ENCODE data around the gene USP34. TPM values are rescaled to one million over a fixed set of nuclear protein-coding genes. Genes with fewer than 3 reads are reported as not detected.

USP34 gene
- total and polyA plus RNA-seq, 4 donors = 13.4 to 82.7 (median 51.1) TPM

DNA sequence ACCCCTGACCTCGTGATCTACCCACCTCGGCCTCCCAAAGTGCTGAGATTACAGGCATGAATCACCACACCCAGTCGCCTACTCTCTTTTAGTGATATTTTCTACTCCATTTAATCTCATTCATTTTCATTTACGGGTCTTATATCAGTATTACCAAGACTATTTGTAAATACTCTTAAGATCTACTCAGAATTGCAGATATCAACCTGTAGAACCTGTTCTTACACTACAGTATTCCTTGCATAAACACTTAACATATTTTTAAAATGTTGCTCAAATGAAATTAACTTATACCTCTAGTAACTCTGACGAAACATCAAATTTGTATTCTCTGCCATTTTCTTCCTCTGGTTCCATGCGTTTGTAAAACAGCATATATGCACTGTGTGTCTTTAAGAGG is 229.6 kb downstream of the USP34 start:
- Histone ChIP-seq H3K27ac (ENCODE audit: low read depth in 1 of 2, low read length in 2 of 2) (no peak overlapping the region), H3K36me3 (ENCODE audit: control insufficient read depth in 4 of 4, insufficient read depth in 3 of 4, low read depth in 1 of 4, low read length in 3 of 4) (peaks cover 0 to 17% (median 11%) of the 10 kb centered on the region in 4 donors), H3K27me3 (ENCODE audit: control insufficient read depth in 4 of 4, insufficient read depth in 4 of 4, low read length in 3 of 4) (no peaks in the 10 kb centered on the region), H3K9me3 (ENCODE audit: control insufficient read depth in 4 of 4, low read length in 3 of 4) (no peaks in the 10 kb centered on the region), H3K9ac (ENCODE audit: low read depth in 1 of 2, low read length in 2 of 2) (no peak overlapping the region), H3K4me3 (ENCODE audit: low read depth in 1 of 3, low read length in 3 of 3) (no peak overlapping the region), H3K4me1 (ENCODE audit: control insufficient read depth in 4 of 4, insufficient read depth in 4 of 4, low read length in 3 of 4) (no peaks in the 10 kb centered on the region)
- TF ChIP-seq GABPA (IDR thresholded peaks at IDR 0.05 in 1 of 2, conservative IDR thresholded peaks at IDR 0.05 in 1 of 2) (no peak), FOXA2 (IDR thresholded peaks at IDR 0.05) (no peak), JUND (IDR thresholded peaks at IDR 0.05) (no peak)
- TF ChIP-seq, protein P1, sequence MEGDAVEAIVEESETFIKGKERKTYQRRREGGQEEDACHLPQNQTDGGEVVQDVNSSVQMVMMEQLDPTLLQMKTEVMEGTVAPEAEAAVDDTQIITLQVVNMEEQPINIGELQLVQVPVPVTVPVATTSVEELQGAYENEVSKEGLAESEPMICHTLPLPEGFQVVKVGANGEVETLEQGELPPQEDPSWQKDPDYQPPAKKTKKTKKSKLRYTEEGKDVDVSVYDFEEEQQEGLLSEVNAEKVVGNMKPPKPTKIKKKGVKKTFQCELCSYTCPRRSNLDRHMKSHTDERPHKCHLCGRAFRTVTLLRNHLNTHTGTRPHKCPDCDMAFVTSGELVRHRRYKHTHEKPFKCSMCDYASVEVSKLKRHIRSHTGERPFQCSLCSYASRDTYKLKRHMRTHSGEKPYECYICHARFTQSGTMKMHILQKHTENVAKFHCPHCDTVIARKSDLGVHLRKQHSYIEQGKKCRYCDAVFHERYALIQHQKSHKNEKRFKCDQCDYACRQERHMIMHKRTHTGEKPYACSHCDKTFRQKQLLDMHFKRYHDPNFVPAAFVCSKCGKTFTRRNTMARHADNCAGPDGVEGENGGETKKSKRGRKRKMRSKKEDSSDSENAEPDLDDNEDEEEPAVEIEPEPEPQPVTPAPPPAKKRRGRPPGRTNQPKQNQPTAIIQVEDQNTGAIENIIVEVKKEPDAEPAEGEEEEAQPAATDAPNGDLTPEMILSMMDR (IDR thresholded peaks at IDR 0.05; ENCODE audit: low read depth, low read length, missing input control) = no peak
- WGBS = 96% methylated on average over 6 of the region's 6 CpGs
- no peak for DNase-seq (ENCODE audit: low spot score)

DNA sequence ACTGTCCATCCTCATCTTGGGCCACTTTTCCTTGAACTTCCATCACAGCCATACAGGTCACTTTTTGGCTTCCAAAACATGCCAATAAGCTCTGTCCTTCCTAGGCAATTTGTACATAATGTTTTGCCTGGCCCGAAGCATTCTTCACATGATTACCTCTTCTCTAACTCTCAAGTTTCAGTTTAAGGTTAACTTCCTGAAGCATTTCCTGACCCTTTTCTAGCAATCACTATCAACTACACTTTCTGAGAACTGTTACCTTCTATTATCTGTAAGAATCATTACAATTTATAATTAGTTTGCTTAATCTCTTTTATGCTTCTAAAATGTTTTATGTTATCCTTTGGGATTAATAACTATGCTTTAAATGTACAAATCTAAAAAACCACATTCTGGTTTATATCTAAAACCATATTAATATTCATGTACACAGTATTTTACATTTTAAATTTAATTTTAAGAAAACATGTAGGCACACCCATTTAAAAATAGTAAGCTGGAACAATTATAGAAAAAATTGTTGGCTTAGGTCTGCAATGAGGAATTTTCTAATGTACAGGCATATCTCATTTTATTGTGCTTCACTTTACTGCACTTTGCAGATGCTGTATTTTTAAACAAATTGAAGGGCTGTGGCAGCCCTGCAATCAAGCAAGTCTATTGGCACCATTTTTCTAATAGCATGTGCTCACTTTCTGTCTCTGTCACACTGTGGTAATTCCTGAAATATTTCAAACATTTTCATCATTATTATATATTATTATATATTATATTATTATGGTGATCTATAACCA is 232.5 kb downstream of the USP34 start:
- Histone ChIP-seq H3K9ac (ENCODE audit: low read depth in 1 of 2, low read length in 2 of 2) (no peak overlapping the region), H3K27ac (ENCODE audit: low read depth in 1 of 2, low read length in 2 of 2) (no peak overlapping the region), H3K4me1 (ENCODE audit: control insufficient read depth in 4 of 4, insufficient read depth in 4 of 4, low read length in 3 of 4) (no peaks in the 10 kb centered on the region), H3K9me3 (ENCODE audit: control insufficient read depth in 4 of 4, low read length in 3 of 4) (no peaks in the 10 kb centered on the region), H3K27me3 (ENCODE audit: control insufficient read depth in 4 of 4, insufficient read depth in 4 of 4, low read length in 3 of 4) (no peaks in the 10 kb centered on the region), H3K4me3 (ENCODE audit: low read depth in 1 of 3, low read length in 3 of 3) (no peak overlapping the region), H3K36me3 (ENCODE audit: control insufficient read depth in 4 of 4, insufficient read depth in 3 of 4, low read depth in 1 of 4, low read length in 3 of 4) (peaks cover 2 to 29% (median 17%) of the 10 kb centered on the region in 4 donors)
- no peak for DNase-seq (ENCODE audit: low spot score)
- WGBS = 76% methylated on average over 1 of the region's 1 CpG
- TF ChIP-seq FOXA1 (IDR thresholded peaks at IDR 0.05) = no peak
- TF ChIP-seq YY1 (IDR thresholded peaks at IDR 0.05) = no peak
- TF ChIP-seq, protein P2, sequence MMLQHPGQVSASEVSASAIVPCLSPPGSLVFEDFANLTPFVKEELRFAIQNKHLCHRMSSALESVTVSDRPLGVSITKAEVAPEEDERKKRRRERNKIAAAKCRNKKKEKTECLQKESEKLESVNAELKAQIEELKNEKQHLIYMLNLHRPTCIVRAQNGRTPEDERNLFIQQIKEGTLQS (IDR thresholded peaks at IDR 0.05) = no peak
- no peak for TF ChIP-seq HNF4G (IDR thresholded peaks at IDR 0.05)
- TF ChIP-seq NR2F2 (IDR thresholded peaks at IDR 0.05) = no peak
- TF ChIP-seq EGR1 (IDR thresholded peaks at IDR 0.05; ENCODE audit: low read depth in 2 of 2) = no peak
- no peak for TF ChIP-seq JUND (IDR thresholded peaks at IDR 0.05)
- TF ChIP-seq TAF1 (conservative IDR thresholded peaks at IDR 0.05) = no peak
- TF ChIP-seq, protein P3, sequence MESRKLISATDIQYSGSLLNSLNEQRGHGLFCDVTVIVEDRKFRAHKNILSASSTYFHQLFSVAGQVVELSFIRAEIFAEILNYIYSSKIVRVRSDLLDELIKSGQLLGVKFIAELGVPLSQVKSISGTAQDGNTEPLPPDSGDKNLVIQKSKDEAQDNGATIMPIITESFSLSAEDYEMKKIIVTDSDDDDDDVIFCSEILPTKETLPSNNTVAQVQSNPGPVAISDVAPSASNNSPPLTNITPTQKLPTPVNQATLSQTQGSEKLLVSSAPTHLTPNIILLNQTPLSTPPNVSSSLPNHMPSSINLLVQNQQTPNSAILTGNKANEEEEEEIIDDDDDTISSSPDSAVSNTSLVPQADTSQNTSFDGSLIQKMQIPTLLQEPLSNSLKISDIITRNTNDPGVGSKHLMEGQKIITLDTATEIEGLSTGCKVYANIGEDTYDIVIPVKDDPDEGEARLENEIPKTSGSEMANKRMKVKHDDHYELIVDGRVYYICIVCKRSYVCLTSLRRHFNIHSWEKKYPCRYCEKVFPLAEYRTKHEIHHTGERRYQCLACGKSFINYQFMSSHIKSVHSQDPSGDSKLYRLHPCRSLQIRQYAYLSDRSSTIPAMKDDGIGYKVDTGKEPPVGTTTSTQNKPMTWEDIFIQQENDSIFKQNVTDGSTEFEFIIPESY (IDR thresholded peaks at IDR 0.05) = no peak
- TF ChIP-seq HNF4A (conservative IDR thresholded peaks at IDR 0.05) = no peak

DNA sequence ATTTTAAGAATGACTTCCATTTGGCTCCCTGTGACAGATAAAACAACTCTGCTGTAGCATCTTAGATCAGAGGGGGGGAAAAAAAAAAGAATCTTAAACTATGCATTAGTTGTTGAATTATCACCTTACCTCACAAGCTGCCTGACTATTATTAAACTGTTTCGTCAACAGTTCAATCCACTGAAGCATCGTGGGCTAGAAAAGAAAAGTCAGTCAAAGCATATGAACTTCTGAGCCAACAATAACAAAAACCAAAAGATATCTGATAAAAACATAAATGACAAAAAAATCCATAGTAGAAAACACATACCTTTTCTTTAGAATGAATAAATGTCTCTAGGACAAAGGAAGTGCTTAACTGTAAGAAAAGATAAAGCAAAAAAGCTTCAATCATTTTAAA is 235.2 kb downstream of the USP34 start:
- TF ChIP-seq, protein P3 (IDR thresholded peaks at IDR 0.05) = no peak
- TF ChIP-seq, protein P4, sequence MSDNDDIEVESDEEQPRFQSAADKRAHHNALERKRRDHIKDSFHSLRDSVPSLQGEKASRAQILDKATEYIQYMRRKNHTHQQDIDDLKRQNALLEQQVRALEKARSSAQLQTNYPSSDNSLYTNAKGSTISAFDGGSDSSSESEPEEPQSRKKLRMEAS (IDR thresholded peaks at IDR 0.05) = no peak
- TF ChIP-seq HNF4G (IDR thresholded peaks at IDR 0.05) (no peak), HNF4A (conservative IDR thresholded peaks at IDR 0.05) (no peak), TAF1 (conservative IDR thresholded peaks at IDR 0.05) (no peak), RXRA (IDR thresholded peaks at IDR 0.05) (no peak), NR2F2 (IDR thresholded peaks at IDR 0.05) (no peak), GABPA (IDR thresholded peaks at IDR 0.05 in 1 of 2, conservative IDR thresholded peaks at IDR 0.05 in 1 of 2) (no peak), FOXA2 (IDR thresholded peaks at IDR 0.05) (no peak), RAD21 (IDR thresholded peaks at IDR 0.05) (no peak), FOXA1 (IDR thresholded peaks at IDR 0.05) (no peak), EGR1 (IDR thresholded peaks at IDR 0.05; ENCODE audit: low read depth in 2 of 2) (no peak), SP1 (IDR thresholded peaks at IDR 0.05) (no peak)
- TF ChIP-seq, protein P2 (IDR thresholded peaks at IDR 0.05) = no peak
- 93% methylated on average over 2 of the region's 2 CpGs for WGBS
- H3K4me1 ChIP-seq (ENCODE audit: control insufficient read depth in 4 of 4, insufficient read depth in 4 of 4, low read length in 3 of 4) = no peaks in the 10 kb centered on the region
- H3K9me3 ChIP-seq (ENCODE audit: control insufficient read depth in 4 of 4, low read length in 3 of 4) = no peaks in the 10 kb centered on the region
- H3K27me3 ChIP-seq (ENCODE audit: control insufficient read depth in 4 of 4, insufficient read depth in 4 of 4, low read length in 3 of 4) = no peaks in the 10 kb centered on the region
- H3K27ac ChIP-seq (ENCODE audit: low read depth in 1 of 2, low read length in 2 of 2) = no peak overlapping the region
- H3K36me3 ChIP-seq (ENCODE audit: control insufficient read depth in 4 of 4, insufficient read depth in 3 of 4, low read depth in 1 of 4, low read length in 3 of 4) = peaks cover 2 to 37% (median 28%) of the 10 kb centered on the region in 4 donors
- H3K4me3 ChIP-seq (ENCODE audit: low read depth in 1 of 3, low read length in 3 of 3) = no peak overlapping the region
- no peak overlapping the region for H3K9ac ChIP-seq (ENCODE audit: low read depth in 1 of 2, low read length in 2 of 2)
- no peak for DNase-seq (ENCODE audit: low spot score)

Measured in liver (tissue), 9 donors.